MM.1S (cell line): ENCODE data around the gene ARMC10.

Source experiments
- EZH2 ChIP-seq: fragments of 300-600 bp; sonication (generic); optimal IDR thresholded peaks from 2 replicates; pipeline ENCODE3; 2017; ENCODE audit warnings: low read depth, mild to moderate bottlenecking, antibody characterized with exemption, low read length, mixed read lengths
- TF ChIP-seq, protein P1 (sequence below): fragments of 300-600 bp; sonication (generic); IDR thresholded peaks from 2 replicates; pipeline ENCODE4 v1.5.1; 2016; ENCODE audit warnings: antibody characterized with exemption, low read length, mixed read lengths

DNA sequence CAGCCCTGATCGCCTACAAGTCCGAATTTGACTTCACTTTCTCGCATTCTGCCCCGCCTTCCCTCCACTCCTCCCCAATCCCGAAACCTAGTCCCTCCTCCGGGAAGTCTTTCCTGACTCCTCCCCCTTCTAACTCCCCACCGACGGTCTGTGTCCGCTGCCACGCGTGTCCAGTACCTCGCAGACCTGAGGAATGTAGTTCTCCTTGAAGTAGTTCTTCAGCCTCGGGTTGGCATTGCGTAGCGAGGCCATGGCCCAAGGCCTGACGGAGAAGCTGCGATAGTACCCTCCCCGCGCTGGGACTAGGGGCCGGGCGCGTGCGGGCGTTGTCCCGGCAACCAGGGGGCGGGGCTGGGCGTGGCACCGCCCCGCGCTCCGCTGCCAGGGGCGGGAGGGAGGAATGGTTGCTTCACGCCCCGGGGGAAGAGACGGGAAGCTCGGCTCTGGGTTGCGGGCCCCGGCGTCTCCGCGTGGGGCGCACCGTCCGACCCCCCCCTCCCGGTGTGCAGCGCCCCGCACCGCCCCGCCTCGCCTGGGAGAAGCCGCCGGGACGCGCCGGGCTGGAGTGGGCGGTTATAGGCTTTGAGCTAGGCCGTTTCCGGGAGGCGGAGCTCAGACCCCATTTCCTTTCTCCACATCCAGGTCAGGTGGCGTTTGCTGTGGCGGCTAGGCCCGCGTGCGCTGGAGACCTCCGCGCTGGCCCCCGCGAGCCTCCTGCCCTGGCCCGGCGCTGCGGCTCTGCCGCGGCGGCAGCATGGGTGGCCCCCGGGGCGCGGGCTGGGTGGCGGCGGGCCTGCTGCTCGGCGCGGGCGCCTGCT lies at the start of gene ARMC10, which contains the start of gene FBXL13:
- no peak for TF ChIP-seq EZH2
- TF ChIP-seq, protein P1, sequence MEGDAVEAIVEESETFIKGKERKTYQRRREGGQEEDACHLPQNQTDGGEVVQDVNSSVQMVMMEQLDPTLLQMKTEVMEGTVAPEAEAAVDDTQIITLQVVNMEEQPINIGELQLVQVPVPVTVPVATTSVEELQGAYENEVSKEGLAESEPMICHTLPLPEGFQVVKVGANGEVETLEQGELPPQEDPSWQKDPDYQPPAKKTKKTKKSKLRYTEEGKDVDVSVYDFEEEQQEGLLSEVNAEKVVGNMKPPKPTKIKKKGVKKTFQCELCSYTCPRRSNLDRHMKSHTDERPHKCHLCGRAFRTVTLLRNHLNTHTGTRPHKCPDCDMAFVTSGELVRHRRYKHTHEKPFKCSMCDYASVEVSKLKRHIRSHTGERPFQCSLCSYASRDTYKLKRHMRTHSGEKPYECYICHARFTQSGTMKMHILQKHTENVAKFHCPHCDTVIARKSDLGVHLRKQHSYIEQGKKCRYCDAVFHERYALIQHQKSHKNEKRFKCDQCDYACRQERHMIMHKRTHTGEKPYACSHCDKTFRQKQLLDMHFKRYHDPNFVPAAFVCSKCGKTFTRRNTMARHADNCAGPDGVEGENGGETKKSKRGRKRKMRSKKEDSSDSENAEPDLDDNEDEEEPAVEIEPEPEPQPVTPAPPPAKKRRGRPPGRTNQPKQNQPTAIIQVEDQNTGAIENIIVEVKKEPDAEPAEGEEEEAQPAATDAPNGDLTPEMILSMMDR = no peak; the same call in 1 of the 2 replicates
